ENCODE data around the gene DPH3. TPM values are rescaled to one million over a fixed set of nuclear protein-coding genes. Genes with fewer than 3 reads are reported as not detected.

Gene DPH3
- total and polyA plus RNA-seq, 7 donors, result 23.5 to 108 (median 51.4) TPM

- ATAC-seq (peak in 1 of 4 donors; percentile 7), DNase-seq (no peak)
- H3K4me1 ChIP-seq, result peaks cover 73% of the 10 kb centered on the region
- no peaks in the 10 kb centered on the region for H3K9me3 ChIP-seq
- H3K27ac ChIP-seq, result peak overlapping the region; percentile 82
- peak overlapping the region; percentile 35 for H3K4me3 ChIP-seq
- peaks cover 9 to 37% of the 10 kb centered on the region in 2 donors for H3K36me3 ChIP-seq (ENCODE audit: insufficient read depth in 1 of 2, low read depth in 1 of 2)
- intact Hi-C loops (cut with DNase I), result no loop called here
- no peaks in the 10 kb centered on the region for H3K27me3 ChIP-seq (ENCODE audit: insufficient read depth in 3 of 3, low read length in 2 of 3)
- TF ChIP-seq CTCF (IDR thresholded peaks at IDR 0.05), result no peak
- 73 to 76% (median 75%) methylated on average over 1 of the region's 1 CpG for WGBS, 3 donors
These were observed 5.9 kb downstream of the DPH3 start for GRCh38 chr3:16258866-16259265.

GRCh38 chr3:16258177-16258576 lies 6.6 kb downstream of the DPH3 start:
- DNase-seq (no peak), ATAC-seq (peak; percentile 8 to 72 (median 65))
- no peak for TF ChIP-seq CTCF (IDR thresholded peaks at IDR 0.05)
- Histone ChIP-seq H3K4me3 (peak overlapping the region; percentile 35), H3K27ac (peak overlapping the region; percentile 82), H3K27me3 (ENCODE audit: insufficient read depth in 3 of 3, low read length in 2 of 3) (no peaks in the 10 kb centered on the region), H3K36me3 (ENCODE audit: insufficient read depth in 1 of 2, low read depth in 1 of 2) (peaks cover 9 to 37% of the 10 kb centered on the region in 2 donors), H3K4me1 (peaks cover 71% of the 10 kb centered on the region), H3K9me3 (no peaks in the 10 kb centered on the region)
- 24 to 46% (median 37%) methylated on average over 5 of the region's 5 CpGs for WGBS, 3 donors
- intact Hi-C loops (cut with DNase I), result no loop called here

- Histone ChIP-seq H3K9me3 (no peaks in the 10 kb centered on the region), H3K27ac (peak overlapping the region; percentile 82), H3K27me3 (ENCODE audit: insufficient read depth in 3 of 3, low read length in 2 of 3) (no peaks in the 10 kb centered on the region), H3K4me3 (no peak overlapping the region), H3K4me1 (peaks cover 65% of the 10 kb centered on the region), H3K36me3 (ENCODE audit: insufficient read depth in 1 of 2, low read depth in 1 of 2) (peaks cover 9 to 34% of the 10 kb centered on the region in 2 donors)
- DNase-seq, result no peak
- WGBS, 3 donors, result 58 to 85% (median 58%) methylated on average over 2 of the region's 2 CpGs
- no peak for TF ChIP-seq CTCF (IDR thresholded peaks at IDR 0.05)
- no peak for ATAC-seq
- intact Hi-C loops (cut with DNase I), result no loop called here
These were observed 7.4 kb downstream of the DPH3 start for GRCh38 chr3:16257309-16257708.

- Histone ChIP-seq H3K4me1 (peaks cover 62% of the 10 kb centered on the region), H3K4me3 (no peak overlapping the region), H3K27ac (peak overlapping the region; percentile 76), H3K27me3 (ENCODE audit: insufficient read depth in 3 of 3, low read length in 2 of 3) (no peaks in the 10 kb centered on the region), H3K36me3 (ENCODE audit: insufficient read depth in 1 of 2, low read depth in 1 of 2) (peaks cover 3 to 22% of the 10 kb centered on the region in 2 donors), H3K9me3 (no peaks in the 10 kb centered on the region)
- WGBS, 3 donors, result 86 to 88% (median 86%) methylated on average over 5 of the region's 5 CpGs
- TF ChIP-seq CTCF (IDR thresholded peaks at IDR 0.05), result no peak
- DNase-seq, result no peak
- intact Hi-C loops (cut with DNase I), result no loop called here
- no peak for ATAC-seq
These were observed 9.0 kb downstream of the DPH3 start for GRCh38 chr3:16255726-16256125.

- Histone ChIP-seq H3K36me3 (ENCODE audit: insufficient read depth in 1 of 2, low read depth in 1 of 2) (peaks cover 3 to 18% of the 10 kb centered on the region in 2 donors), H3K4me1 (peaks cover 59% of the 10 kb centered on the region), H3K27ac (peak overlapping the region; percentile 76), H3K9me3 (no peaks in the 10 kb centered on the region), H3K27me3 (ENCODE audit: insufficient read depth in 3 of 3, low read length in 2 of 3) (no peaks in the 10 kb centered on the region), H3K4me3 (no peak overlapping the region)
- 65 to 86% (median 67%) methylated on average over 3 of the region's 3 CpGs for WGBS, 3 donors
- ATAC-seq (no peak), DNase-seq (no peak)
- TF ChIP-seq CTCF (IDR thresholded peaks at IDR 0.05), result no peak
- intact Hi-C loops (cut with DNase I), result no loop called here
These were observed 9.4 kb downstream of the DPH3 start for GRCh38 chr3:16255326-16255725.

Measured in psoas muscle (tissue), 8 donors.